C4-2B (cell line): ENCODE data around the gene ANLN.

Experiments used
- H3K27ac ChIP-seq: fragments of 450-650 bp; 2 replicates; pipeline ENCODE4 v1.5.1; 2017
- CTCF ChIP-seq: fragments of 450-650 bp; conservative IDR thresholded peaks from 2 replicates; pipeline ENCODE4 v1.5.1; 2017; ENCODE audit warnings: mild to moderate bottlenecking
- ZFX ChIP-seq: fragments of 450-650 bp; IDR thresholded peaks from 2 replicates; pipeline ENCODE4 v1.6.1; 2017

ANLN gene

GRCh38 chr7:36448781-36449379 is 59.2 kb downstream of the ANLN start:
- H3K27ac ChIP-seq, result no peak overlapping the region
- TF ChIP-seq ZFX (no peak), CTCF (no peak)

- no peak overlapping the region for H3K27ac ChIP-seq
- TF ChIP-seq ZFX (no peak), CTCF (no peak)
Observed at GRCh38 chr7:36449685-36450084, 60.0 kb downstream of the ANLN start.

- no peak overlapping the region for H3K27ac ChIP-seq
- TF ChIP-seq CTCF (no peak), ZFX (no peak)
Observed at GRCh38 chr7:36453769-36454168, 64.1 kb downstream of the ANLN start.

- H3K27ac ChIP-seq, result no peak overlapping the region
- TF ChIP-seq ZFX (no peak), CTCF (no peak)
Observed at GRCh38 chr7:36455646-36456045, 66.0 kb downstream of the ANLN start.

GRCh38 chr7:36456138-36456537 is 66.5 kb downstream of the ANLN start:
- H3K27ac ChIP-seq, result no peak overlapping the region
- no peak for TF ChIP-seq ZFX

GRCh38 chr7:36456548-36456947 is 66.9 kb downstream of the ANLN start:
- TF ChIP-seq CTCF, result no peak
- no peak for TF ChIP-seq ZFX
- no peak overlapping the region for H3K27ac ChIP-seq

GRCh38 chr7:36459236-36459960 is 69.7 kb downstream of the ANLN start:
- TF ChIP-seq CTCF (no peak), ZFX (no peak)
- H3K27ac ChIP-seq, result no peak overlapping the region
